Brain microvascular endothelial cell (primary cell): Measurements from ENCODE around the gene DYNLL1.
A peak's percentile ranks its signal among the peaks of the same experiment; 100 is the strongest.
"Not testable (repeated sequence)": the region's sequence is repeated elsewhere in the genome, so short reads cannot be mapped to it uniquely, and the experiment has no call there.

Experiments
- DNase-seq: peaks from one replicate; pipeline ENCODE4 v3.0.0-alpha.2; 2020
- H3K27ac ChIP-seq: fragments of 250-450 bp; sonication (Bioruptor Pico); 2 replicates; pipeline ENCODE4 v1.5.1; 2020; ENCODE audit warnings: mild to moderate bottlenecking, moderate library complexity
- H3K27me3 ChIP-seq: fragments of 250-450 bp; sonication (Bioruptor Pico); replicated peaks from 2 replicates; pipeline ENCODE4 v1.5.1; 2020; ENCODE audit warnings: mild to moderate bottlenecking
- H3K36me3 ChIP-seq: fragments of 250-450 bp; sonication (Bioruptor Pico); replicated peaks from 2 replicates; pipeline ENCODE4 v1.5.1; 2020; ENCODE audit warnings: mild to moderate bottlenecking
- H3K4me3 ChIP-seq: 2 replicates; pipeline ENCODE4 v1.5.1; 2011; ENCODE audit warnings: low read depth, mild to moderate bottlenecking, control low read depth, low read length, moderate library complexity
- CTCF ChIP-seq: IDR thresholded peaks from 2 replicates; pipeline ENCODE4 v1.5.1; 2011; ENCODE audit warnings: low read depth, mild to moderate bottlenecking, moderate library complexity, low read length, control low read depth, inconsistent platforms; ENCODE audit errors: missing control alignments
- in situ Hi-C: cut with HindIII; loops from 2 replicates; pipeline ENCODE4 v1.10.0; 2017; ENCODE audit warnings: low sequenced_read_pairs, low pct_ligation_motif_present

DYNLL1 gene

GRCh38 chr12:120498870-120499515 is 3.1 kb downstream of the DYNLL1 start:
- H3K4me3 ChIP-seq, result no peak overlapping the region
- no peak for TF ChIP-seq CTCF
- no peak overlapping the region for H3K27ac ChIP-seq
- H3K27me3 ChIP-seq, result no peaks in the 10 kb centered on the region
- in situ Hi-C loops, result no loop called here
- DNase-seq, result no peak
- peaks cover 23% of the 10 kb centered on the region for H3K36me3 ChIP-seq

- DNase-seq, result peak; percentile 10
- no peaks in the 10 kb centered on the region for H3K27me3 ChIP-seq
- in situ Hi-C loops, result no loop called here
- TF ChIP-seq CTCF, result no peak
- no peak overlapping the region for H3K27ac ChIP-seq
- peaks cover 23% of the 10 kb centered on the region for H3K36me3 ChIP-seq
- H3K4me3 ChIP-seq, result no peak overlapping the region
These were observed 4.7 kb downstream of the DYNLL1 start for GRCh38 chr12:120500581-120500980.

GRCh38 chr12:120504587-120504986 is 8.7 kb downstream of the DYNLL1 start:
- Histone ChIP-seq H3K36me3 (peaks cover 6% of the 10 kb centered on the region), H3K27ac (no peak overlapping the region), H3K27me3 (no peaks in the 10 kb centered on the region), H3K4me3 (no peak overlapping the region)
- in situ Hi-C loops, result no loop called here
- no peak for TF ChIP-seq CTCF
- no peak for DNase-seq

DNA sequence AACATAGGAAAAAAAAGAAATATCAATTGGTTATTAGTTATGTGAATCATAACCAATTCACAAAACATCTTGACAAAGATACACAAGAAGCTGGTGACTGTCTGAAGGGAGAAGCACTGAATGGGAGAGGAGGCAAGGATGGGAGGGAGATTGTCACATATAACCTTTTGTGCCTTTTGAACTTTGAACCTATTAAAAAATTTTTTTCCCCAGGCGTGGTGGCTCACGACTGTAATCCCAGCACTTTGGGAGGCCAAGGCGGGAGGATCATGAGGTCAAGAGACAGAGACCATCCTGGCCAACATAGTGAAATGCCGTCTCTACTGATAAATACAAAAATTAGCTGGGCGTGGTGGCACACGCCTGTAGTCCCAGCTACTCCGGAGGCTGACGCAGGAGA is 12.6 kb downstream of the DYNLL1 start:
- H3K4me3 ChIP-seq, result no peak overlapping the region
- no peak for TF ChIP-seq CTCF
- in situ Hi-C loops, result no loop called here
- H3K27me3 ChIP-seq, result no peaks in the 10 kb centered on the region
- H3K27ac ChIP-seq, result no peak overlapping the region
- no peak for DNase-seq
- H3K36me3 ChIP-seq, result peaks cover 9% of the 10 kb centered on the region

DNA sequence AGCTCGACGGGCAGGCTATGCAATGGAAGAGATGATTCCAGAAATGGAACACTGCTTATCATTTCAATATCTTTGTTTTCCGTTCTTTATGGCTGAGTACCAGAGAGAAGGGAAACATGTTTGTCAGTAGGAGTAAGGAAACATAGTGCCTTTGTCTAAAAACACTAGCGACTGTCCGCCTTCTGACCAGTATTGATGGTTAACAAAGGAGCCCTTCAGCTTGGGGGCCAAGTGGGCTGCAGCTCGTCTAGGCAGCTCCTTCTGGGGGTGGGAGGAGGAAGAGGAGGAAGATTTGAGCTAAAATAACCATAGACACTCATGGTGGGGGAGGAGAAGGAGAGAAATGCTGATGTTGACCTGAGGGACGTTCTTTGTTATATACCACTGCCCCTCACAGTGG is 18.1 kb downstream of the DYNLL1 start:
- Histone ChIP-seq H3K4me3 (no peak overlapping the region), H3K27me3 (no peaks in the 10 kb centered on the region), H3K36me3 (peaks cover 14% of the 10 kb centered on the region), H3K27ac (no peak overlapping the region)
- DNase-seq, result no peak
- in situ Hi-C loops, result no loop called here
- no peak for TF ChIP-seq CTCF

DNA sequence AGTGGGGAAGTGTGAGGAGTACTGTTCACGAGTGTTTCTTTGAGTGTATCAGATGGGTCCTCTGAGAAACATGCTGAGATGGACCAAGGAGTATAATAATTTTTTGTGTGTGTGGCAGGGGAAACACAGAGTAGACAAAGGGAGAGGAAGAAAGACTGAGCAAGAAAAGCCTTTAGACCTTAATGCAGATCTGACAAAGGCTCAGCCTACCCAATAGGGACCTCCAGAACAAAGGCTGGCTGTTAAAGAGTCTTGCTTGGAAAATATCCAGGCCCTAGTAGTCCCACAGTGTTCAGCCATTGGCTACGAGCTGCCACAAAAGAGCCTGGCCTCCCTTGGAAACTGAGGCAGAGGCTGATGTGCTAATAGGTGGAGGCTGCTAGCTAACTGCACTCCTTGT is 19.6 kb downstream of the DYNLL1 start:
- in situ Hi-C loops, result no loop called here
- peaks cover 12% of the 10 kb centered on the region for H3K36me3 ChIP-seq
- no peak overlapping the region for H3K4me3 ChIP-seq
- DNase-seq, result no peak
- TF ChIP-seq CTCF, result no peak
- no peaks in the 10 kb centered on the region for H3K27me3 ChIP-seq
- no peak overlapping the region for H3K27ac ChIP-seq

- in situ Hi-C loops, H3K27ac ChIP-seq, DNase-seq, H3K4me3 ChIP-seq, H3K27me3 ChIP-seq, H3K36me3 ChIP-seq: not testable (repeated sequence)
These were observed 23.4 kb downstream of the DYNLL1 start for GRCh38 chr12:120519324-120519723.
